B cell (primary cell): ENCODE data around the gene FHIP1A. TPM values are rescaled to one million over a fixed set of nuclear protein-coding genes. Genes with fewer than 3 reads are reported as not detected.

ENCODE experiments used
- ATAC-seq: fragments of 200-7000 bp; cut with Tn5 transposase; one replicate; pipeline ENCODE4 v1.10.0; 2021; ENCODE audit warnings: low read depth, mild to moderate bottlenecking, moderate number of reproducible peaks, moderate library complexity
- CTCF ChIA-PET: fragments of 350-600 bp; sonication (Branson Sonifier 250); formaldehyde crosslinking; loops from one replicate; lab custom pipeline; 2021; ENCODE audit warnings: antibody characterized with exemption, inconsistent platforms; lab: Charles Lee
- POLR2A ChIA-PET: fragments of 350-600 bp; sonication (Branson Sonifier 250); formaldehyde crosslinking; loops from one replicate; lab custom pipeline; 2021; ENCODE audit warnings: antibody characterized with exemption; lab: Charles Lee
- DNase-seq: peaks from one replicate; pipeline ENCODE4 v3.0.0; 2013
- H2AFZ ChIP-seq: 2 replicates; pipeline ENCODE4 v1.6.1; 2012; ENCODE audit warnings: mild to moderate bottlenecking, low read depth, low read length; ENCODE audit not compliant: insufficient read depth, poor library complexity, severe bottlenecking
- H3K27ac ChIP-seq, 2 donors: 1 replicate in 1 of 2; 2 replicates in 1 of 2; pipeline ENCODE4 v1.5.1; 2012 to 2013; ENCODE audit warnings: low read length in 2 of 2, mild to moderate bottlenecking in 2 of 2, moderate library complexity in 1 of 2
- H3K27me3 ChIP-seq, 4 experiments: fragments of 200-600 bp in 1 of 4; sonication (generic) in 1 of 4; replicated peaks in 1 of 4; 1 replicate in 2 of 4; 2 replicates in 2 of 4; pipeline versions ENCODE4 v1.6.1 to v1.7.0; 2013 to 2016; ENCODE audit warnings: low read length in 3 of 4, mild to moderate bottlenecking in 2 of 4, mixed read lengths in 1 of 4, moderate library complexity in 1 of 4; ENCODE audit not compliant: insufficient read depth in 4 of 4, control insufficient read depth in 3 of 4; ENCODE audit errors: control extremely low read depth in 1 of 4
- H3K36me3 ChIP-seq, 2 experiments: replicated peaks in 1 of 2; 1 replicate in 1 of 2; 2 replicates in 1 of 2; pipeline versions ENCODE4 v1.6.1 to v1.7.1; 2013; ENCODE audit warnings: low read length in 1 of 2; ENCODE audit not compliant: insufficient read depth in 2 of 2, control insufficient read depth in 1 of 2; ENCODE audit errors: control extremely low read depth in 1 of 2, extremely low read depth in 1 of 2
- H3K4me1 ChIP-seq, 2 donors: fragments of 200-600 bp in 1 of 2; sonication (generic) in 1 of 2; 1 replicate in 1 of 2; 2 replicates in 1 of 2; pipeline versions ENCODE4 v1.5.1 to v1.6.1; 2013 to 2017; ENCODE audit warnings: low read length in 2 of 2; ENCODE audit not compliant: control insufficient read depth in 2 of 2, insufficient read depth in 2 of 2
- H3K4me2 ChIP-seq: replicated peaks from 2 replicates; pipeline ENCODE3; 2012; ENCODE audit warnings: mild to moderate bottlenecking, low read depth, low read length; ENCODE audit not compliant: poor library complexity, severe bottlenecking
- H3K4me3 ChIP-seq, 5 experiments: fragments of 200-600 bp in 1 of 5; sonication (generic) in 1 of 5; 1 replicate in 3 of 5; 2 replicates in 2 of 5; pipeline versions ENCODE4 v1.5.1 to v1.7.0; 2011 to 2016; ENCODE audit warnings: low read length in 4 of 5, mild to moderate bottlenecking in 4 of 5, low read depth in 2 of 5, control low read depth in 1 of 5, moderate library complexity in 1 of 5; ENCODE audit not compliant: insufficient read depth in 1 of 5; ENCODE audit errors: control extremely low read depth in 1 of 5, extremely low read depth in 1 of 5
- H3K79me2 ChIP-seq: fragments of 200-600 bp; sonication (generic); one replicate; pipeline ENCODE4 v1.6.0; 2016; ENCODE audit warnings: low read length; ENCODE audit not compliant: control insufficient read depth, insufficient read depth
- H3K9ac ChIP-seq: fragments of 200-600 bp; sonication (generic); 2 replicates; pipeline ENCODE4 v1.6.1; 2017; ENCODE audit warnings: mild to moderate bottlenecking, low read length, moderate library complexity
- H3K9me3 ChIP-seq, 3 donors: one replicate each; pipeline versions ENCODE4 v1.6.1 to v1.7.1; 2013; ENCODE audit warnings: low read length in 2 of 3; ENCODE audit not compliant: control insufficient read depth in 2 of 3, insufficient read depth in 1 of 3; ENCODE audit errors: control extremely low read depth in 1 of 3
- H4K20me1 ChIP-seq: 2 replicates; pipeline ENCODE4 v1.6.0; 2012; ENCODE audit warnings: mild to moderate bottlenecking, low read length; ENCODE audit not compliant: insufficient read depth, control insufficient read depth, poor library complexity, severe bottlenecking
- H3K27ac Mint-ChIP-seq: one replicate; pipeline ENCODE4 v1.8.0; 2021; ENCODE audit warnings: mixed read lengths
- H3K27me3 Mint-ChIP-seq: one replicate; pipeline ENCODE4 v1.8.0; 2021; ENCODE audit warnings: mixed read lengths
- H3K4me1 Mint-ChIP-seq: one replicate; pipeline ENCODE4 v1.8.0; 2021; ENCODE audit warnings: mixed read lengths
- H3K4me3 Mint-ChIP-seq: one replicate; pipeline ENCODE4 v1.8.0; 2021; ENCODE audit warnings: mixed read lengths
- H3K9me3 Mint-ChIP-seq: one replicate; pipeline ENCODE4 v1.8.0; 2022; ENCODE audit warnings: mixed read lengths; ENCODE audit not compliant: insufficient read depth
- CTCF ChIP-seq: fragments of 200-600 bp; IDR thresholded peaks from one replicate; pipeline ENCODE4 v1.8.0; 2022; ENCODE audit warnings: antibody characterized with exemption, mild to moderate bottlenecking
- EZH2 ChIP-seq: IDR thresholded peaks from 2 replicates; pipeline ENCODE4 v1.6.1; 2012; ENCODE audit warnings: borderline replicate concordance, low read depth, mild to moderate bottlenecking, moderate library complexity, low read length; ENCODE audit not compliant: insufficient read depth, poor library complexity, severe bottlenecking
- WGBS: methylation state at CpG from one replicate; pipeline ENCODE4 v1.1.5; 2013; ENCODE audit warnings: missing lambda C conversion rate; ENCODE audit not compliant: insufficient coverage; 5-methylcytosine and 5-hydroxymethylcytosine counted together
- intact Hi-C: fragments of 100-400 bp; cut with micrococcal nuclease; formaldehyde crosslinking; loops from one replicate; pipeline ENCODE4 v1.10.0; 2022
- polyA plus RNA-seq: library from polyadenylated mRNA; depleted of rRNA; stranded (reverse); fragments of >200 nt; gene quantifications from 2 replicates; pipeline ENCODE4 v1.2.3, GENCODE V29; 2012
- total RNA-seq, 2 donors: library from RNA; stranded (reverse); fragments of 120-200 nt in 1 of 2; gene quantifications; 1 replicate in 1 of 2; 2 replicates in 1 of 2; pipeline versions ENCODE4 v1.2.3 to v1.2.4, GENCODE V29; 2013 to 2022

Gene FHIP1A
- total and polyA plus RNA-seq, 2 donors (not counting 1 experiment from before 2014, with no cell fraction given): 0.03 to 0.76 TPM

GRCh38 chr4:151417766-151418376 is 8.9 kb downstream of the FHIP1A start:
- Histone ChIP-seq H3K4me2 (no peak overlapping the region), H3K4me3 (no peak overlapping the region), H3K4me1 (no peaks in the 10 kb centered on the region), H3K9me3 (no peaks in the 10 kb centered on the region), H3K36me3 (no peaks in the 10 kb centered on the region), H2AFZ (no peak overlapping the region), H3K79me2 (no peaks in the 10 kb centered on the region), H3K27me3 (no peaks in the 10 kb centered on the region), H3K9ac (no peak overlapping the region), H3K27ac (no peak overlapping the region), H4K20me1 (no peaks in the 10 kb centered on the region)
- no peak for TF ChIP-seq EZH2
- TF ChIP-seq CTCF: no peak
- DNase-seq: no peak
- WGBS: no CpG with 5 or more reads among the region's 2 CpGs
- H3K9me3 Mint-ChIP-seq: no peaks in the 10 kb centered on the region
- no peak overlapping the region for H3K4me3 Mint-ChIP-seq
- ChIA-PET POLR2A (no interaction called here), CTCF (no interaction called here)
- no peak overlapping the region for H3K27ac Mint-ChIP-seq
- intact Hi-C loops: no loop called here
- H3K4me1 Mint-ChIP-seq: no peaks in the 10 kb centered on the region
- peaks cover 25% of the 10 kb centered on the region for H3K27me3 Mint-ChIP-seq
- no peak for ATAC-seq

DNA sequence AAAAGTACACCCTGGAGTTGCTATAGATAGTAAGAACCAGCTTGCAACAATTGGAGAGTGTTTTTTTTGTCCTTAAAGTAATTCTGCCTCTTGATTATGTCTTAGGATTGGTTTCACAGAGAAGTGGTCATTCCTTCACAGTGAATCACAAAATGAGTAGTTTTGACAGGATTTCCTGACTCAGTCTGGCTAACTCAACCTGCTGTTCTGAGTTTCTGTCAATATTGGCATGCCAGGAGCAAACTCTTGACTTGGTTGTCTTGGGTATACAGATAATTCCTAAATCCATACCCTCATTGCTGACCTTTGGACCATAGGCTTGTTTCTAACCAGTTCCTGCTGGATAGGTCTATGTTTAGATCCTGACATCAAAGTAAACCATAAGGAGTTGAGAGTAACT is 9.4 kb downstream of the FHIP1A start:
- ChIA-PET POLR2A (no interaction called here), CTCF (no interaction called here)
- peaks cover 22% of the 10 kb centered on the region for H3K27me3 Mint-ChIP-seq
- Histone ChIP-seq H3K27me3 (no peaks in the 10 kb centered on the region), H2AFZ (no peak overlapping the region), H3K79me2 (no peaks in the 10 kb centered on the region), H4K20me1 (no peaks in the 10 kb centered on the region), H3K4me2 (no peak overlapping the region), H3K9ac (no peak overlapping the region), H3K9me3 (no peaks in the 10 kb centered on the region), H3K27ac (no peak overlapping the region), H3K4me3 (no peak overlapping the region), H3K4me1 (no peaks in the 10 kb centered on the region), H3K36me3 (no peaks in the 10 kb centered on the region)
- H3K9me3 Mint-ChIP-seq: no peaks in the 10 kb centered on the region
- no peak for ATAC-seq
- intact Hi-C loops: no loop called here
- no peaks in the 10 kb centered on the region for H3K4me1 Mint-ChIP-seq
- no peak overlapping the region for H3K4me3 Mint-ChIP-seq
- no peak for DNase-seq
- no peak overlapping the region for H3K27ac Mint-ChIP-seq
- TF ChIP-seq EZH2 (no peak), CTCF (no peak)
